Vagina (tissue), 2 donors: ENCODE measurements around the gene KRTAP4-6.

Source experiments
- POLR2A ChIP-seq, 2 donors: fragments of 450-650 bp; IDR thresholded peaks; one replicate each; pipeline ENCODE4 v1.6.1; 2017; ENCODE audit warnings: antibody characterized with exemption in 2 of 2, mild to moderate bottlenecking in 2 of 2, moderate library complexity in 2 of 2
- POLR2AphosphoS5 ChIP-seq, 2 donors: sonication (generic); formaldehyde crosslinking; IDR thresholded peaks; one replicate each; pipeline ENCODE4 v1.9.0; 2017; ENCODE audit warnings: antibody characterized with exemption in 2 of 2, mild to moderate bottlenecking in 2 of 2, low read depth in 1 of 2; ENCODE audit not compliant: insufficient read depth in 1 of 2
- TF ChIP-seq, protein P1 (sequence below), 3 experiments: fragments of 450-650 bp in 2 of 3; fragments of 200-600 bp in 1 of 3; sonication (generic) in 1 of 3; IDR thresholded peaks; one replicate each; pipeline ENCODE4 v1.5.1; 2017 to 2019; ENCODE audit warnings: antibody characterized with exemption in 3 of 3, mild to moderate bottlenecking in 2 of 3, moderate library complexity in 2 of 3

- TF ChIP-seq, protein P1, sequence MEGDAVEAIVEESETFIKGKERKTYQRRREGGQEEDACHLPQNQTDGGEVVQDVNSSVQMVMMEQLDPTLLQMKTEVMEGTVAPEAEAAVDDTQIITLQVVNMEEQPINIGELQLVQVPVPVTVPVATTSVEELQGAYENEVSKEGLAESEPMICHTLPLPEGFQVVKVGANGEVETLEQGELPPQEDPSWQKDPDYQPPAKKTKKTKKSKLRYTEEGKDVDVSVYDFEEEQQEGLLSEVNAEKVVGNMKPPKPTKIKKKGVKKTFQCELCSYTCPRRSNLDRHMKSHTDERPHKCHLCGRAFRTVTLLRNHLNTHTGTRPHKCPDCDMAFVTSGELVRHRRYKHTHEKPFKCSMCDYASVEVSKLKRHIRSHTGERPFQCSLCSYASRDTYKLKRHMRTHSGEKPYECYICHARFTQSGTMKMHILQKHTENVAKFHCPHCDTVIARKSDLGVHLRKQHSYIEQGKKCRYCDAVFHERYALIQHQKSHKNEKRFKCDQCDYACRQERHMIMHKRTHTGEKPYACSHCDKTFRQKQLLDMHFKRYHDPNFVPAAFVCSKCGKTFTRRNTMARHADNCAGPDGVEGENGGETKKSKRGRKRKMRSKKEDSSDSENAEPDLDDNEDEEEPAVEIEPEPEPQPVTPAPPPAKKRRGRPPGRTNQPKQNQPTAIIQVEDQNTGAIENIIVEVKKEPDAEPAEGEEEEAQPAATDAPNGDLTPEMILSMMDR (IDR thresholded peaks at IDR 0.05) = no peak
- no peak for TF ChIP-seq POLR2A (IDR thresholded peaks at IDR 0.05)
- TF ChIP-seq POLR2AphosphoS5 (IDR thresholded peaks at IDR 0.05; ENCODE audit: insufficient read depth in 1 of 2, low read depth in 1 of 2) = no peak
Measured at GRCh38 chr17:41101586-41102259, 38.6 kb downstream of the KRTAP4-6 start, which contains the start of gene KRTAP4-16.
